Measurements from ENCODE around the gene LSP1.

Gene LSP1

GRCh38 chr11:1839204-1839923 is 13.5 kb upstream of the LSP1 start:
- H3K4me1 Mint-ChIP-seq (ENCODE audit: low read depth) = peaks cover 19% of the 10 kb centered on the region
- H3K36me3 Mint-ChIP-seq (ENCODE audit: low read depth) = no peaks in the 10 kb centered on the region
- no peak overlapping the region for H3K4me3 Mint-ChIP-seq
- DNase-seq = no peak
- H3K27ac Mint-ChIP-seq = no peak overlapping the region
- no peaks in the 10 kb centered on the region for H3K27me3 Mint-ChIP-seq
- H3K9me3 Mint-ChIP-seq = no peaks in the 10 kb centered on the region

GRCh38 chr11:1839924-1840779 is 12.7 kb upstream of the LSP1 start:
- Mint-ChIP-seq H3K27me3 (no peaks in the 10 kb centered on the region), H3K4me1 (ENCODE audit: low read depth) (peaks cover 27% of the 10 kb centered on the region), H3K9me3 (no peaks in the 10 kb centered on the region), H3K36me3 (ENCODE audit: low read depth) (no peaks in the 10 kb centered on the region), H3K4me3 (no peak overlapping the region), H3K27ac (no peak overlapping the region)
- DNase-seq = no peak

- Mint-ChIP-seq H3K4me1 (ENCODE audit: low read depth) (peaks cover 34% of the 10 kb centered on the region), H3K36me3 (ENCODE audit: low read depth) (no peaks in the 10 kb centered on the region), H3K27ac (no peak overlapping the region), H3K9me3 (no peaks in the 10 kb centered on the region), H3K4me3 (no peak overlapping the region), H3K27me3 (no peaks in the 10 kb centered on the region)
- DNase-seq = no peak
Measured at GRCh38 chr11:1840780-1841480, 12.0 kb upstream of the LSP1 start.

- H3K4me1 Mint-ChIP-seq (ENCODE audit: low read depth) = peaks cover 42% of the 10 kb centered on the region
- DNase-seq = no peak
Measured at GRCh38 chr11:1841511-1842148, 11.3 kb upstream of the LSP1 start.

GRCh38 chr11:1842149-1843097 is 10.5 kb upstream of the LSP1 start:
- Mint-ChIP-seq H3K27me3 (no peaks in the 10 kb centered on the region), H3K4me1 (ENCODE audit: low read depth) (peaks cover 45% of the 10 kb centered on the region), H3K27ac (no peak overlapping the region), H3K36me3 (ENCODE audit: low read depth) (no peaks in the 10 kb centered on the region), H3K4me3 (no peak overlapping the region), H3K9me3 (no peaks in the 10 kb centered on the region)
- no peak for DNase-seq

More at GRCh38 chr11:1841511-1842148, 11.3 kb upstream of the LSP1 start:
- Mint-ChIP-seq H3K27me3 (no peaks in the 10 kb centered on the region), H3K36me3 (ENCODE audit: low read depth) (no peaks in the 10 kb centered on the region), H3K9me3 (no peaks in the 10 kb centered on the region), H3K27ac (no peak overlapping the region), H3K4me3 (no peak overlapping the region)

- no peak overlapping the region for H3K27ac Mint-ChIP-seq
- peaks cover 45% of the 10 kb centered on the region for H3K4me1 Mint-ChIP-seq (ENCODE audit: low read depth)
- no peak overlapping the region for H3K4me3 Mint-ChIP-seq
Measured at GRCh38 chr11:1843098-1843473, 9.8 kb upstream of the LSP1 start.

GRCh38 chr11:1843796-1844195 is 9.1 kb upstream of the LSP1 start:
- no peak for DNase-seq
- no peaks in the 10 kb centered on the region for H3K9me3 Mint-ChIP-seq
- no peaks in the 10 kb centered on the region for H3K36me3 Mint-ChIP-seq (ENCODE audit: low read depth)
- no peak overlapping the region for H3K4me3 Mint-ChIP-seq
- H3K4me1 Mint-ChIP-seq (ENCODE audit: low read depth) = peaks cover 50% of the 10 kb centered on the region
- H3K27me3 Mint-ChIP-seq = no peaks in the 10 kb centered on the region
- peak overlapping the region; percentile 71 for H3K27ac Mint-ChIP-seq

More at GRCh38 chr11:1843098-1843473, 9.8 kb upstream of the LSP1 start:
- Mint-ChIP-seq H3K9me3 (no peaks in the 10 kb centered on the region), H3K36me3 (ENCODE audit: low read depth) (no peaks in the 10 kb centered on the region), H3K27me3 (no peaks in the 10 kb centered on the region)
- no peak for DNase-seq

GRCh38 chr11:1844221-1845094 is 8.4 kb upstream of the LSP1 start:
- Mint-ChIP-seq H3K27ac (peak overlapping the region; percentile 87), H3K4me1 (ENCODE audit: low read depth) (peaks cover 56% of the 10 kb centered on the region), H3K36me3 (ENCODE audit: low read depth) (no peaks in the 10 kb centered on the region), H3K4me3 (peak overlapping the region; percentile 26), H3K27me3 (no peaks in the 10 kb centered on the region), H3K9me3 (no peaks in the 10 kb centered on the region)
- peak; percentile 67 for DNase-seq

GRCh38 chr11:1845095-1845429 is 7.8 kb upstream of the LSP1 start:
- Mint-ChIP-seq H3K36me3 (ENCODE audit: low read depth) (no peaks in the 10 kb centered on the region), H3K9me3 (no peaks in the 10 kb centered on the region), H3K27me3 (no peaks in the 10 kb centered on the region), H3K4me1 (ENCODE audit: low read depth) (peaks cover 59% of the 10 kb centered on the region), H3K4me3 (peak overlapping the region; percentile 26), H3K27ac (peak overlapping the region; percentile 87)
- no peak for DNase-seq

- H3K27me3 Mint-ChIP-seq = no peaks in the 10 kb centered on the region
- H3K4me3 Mint-ChIP-seq = peak overlapping the region; percentile 26
Measured at GRCh38 chr11:1845561-1846452, 7.1 kb upstream of the LSP1 start.

GRCh38 chr11:1846453-1846932 is 6.4 kb upstream of the LSP1 start:
- DNase-seq = no peak
- Mint-ChIP-seq H3K27ac (peak overlapping the region; percentile 47), H3K36me3 (ENCODE audit: low read depth) (no peaks in the 10 kb centered on the region), H3K4me1 (ENCODE audit: low read depth) (peaks cover 73% of the 10 kb centered on the region), H3K9me3 (no peaks in the 10 kb centered on the region), H3K27me3 (no peaks in the 10 kb centered on the region), H3K4me3 (no peak overlapping the region)

More at GRCh38 chr11:1845561-1846452, 7.1 kb upstream of the LSP1 start:
- Mint-ChIP-seq H3K4me1 (ENCODE audit: low read depth) (peaks cover 66% of the 10 kb centered on the region), H3K9me3 (no peaks in the 10 kb centered on the region), H3K27ac (peak overlapping the region; percentile 87), H3K36me3 (ENCODE audit: low read depth) (no peaks in the 10 kb centered on the region)
- DNase-seq = no peak
